Caco-2 (cell line): ENCODE measurements around the gene CD300H. TPM values are rescaled to one million over a fixed set of nuclear protein-coding genes. Genes with fewer than 3 reads are reported as not detected.

Experiments used
- BruUV-seq: library from RNA; stranded (reverse); fragments of 400-500 nt; replicated peaks from 2 replicates; lab custom pipeline; 2021; lab: Mats Ljungman, UMichigan
- CTCF ChIA-PET: fragments of 300-600 bp; sonication (Branson Sonifier 250); formaldehyde crosslinking; loops from one replicate; lab custom pipeline; 2022; ENCODE audit warnings: antibody characterized with exemption; lab: Charles Lee
- POLR2A ChIA-PET: fragments of 300-600 bp; sonication (Branson Sonifier 250); formaldehyde crosslinking; loops from one replicate; lab custom pipeline; 2022; ENCODE audit warnings: antibody characterized with exemption; lab: Charles Lee
- DNase-seq, 2 experiments: peaks; one replicate each; pipeline versions ENCODE4 v3.0.0 to v3.0.0-alpha.2; 2020 to 2022
- H3K27me3 ChIP-seq: replicated peaks from 2 replicates; pipeline ENCODE4 v1.6.0; 2011; ENCODE audit warnings: low read length; ENCODE audit not compliant: control insufficient read depth, insufficient read depth
- H3K36me3 ChIP-seq: 2 replicates; pipeline ENCODE4 v1.5.1; 2011; ENCODE audit warnings: low read length; ENCODE audit not compliant: control insufficient read depth, insufficient read depth
- H3K4me1 ChIP-seq: fragments of 250-450 bp; sonication (Bioruptor Pico); 2 replicates; pipeline ENCODE4 v1.5.1; 2020; ENCODE audit warnings: mild to moderate bottlenecking
- H3K4me3 ChIP-seq: 2 replicates; pipeline ENCODE4 v1.5.1; 2011; ENCODE audit warnings: low read depth, mild to moderate bottlenecking, control low read depth, low read length
- H3K9me3 ChIP-seq: fragments of 250-450 bp; sonication (Bioruptor Pico); 2 replicates; pipeline ENCODE4 v1.5.1; 2020; ENCODE audit warnings: mild to moderate bottlenecking, moderate library complexity
- H3K27ac Mint-ChIP-seq: one replicate; pipeline ENCODE4 v1.8.0; 2022; ENCODE audit warnings: mixed read lengths; ENCODE audit not compliant: unreplicated experiment
- H3K27me3 Mint-ChIP-seq: one replicate; pipeline ENCODE4 v1.8.0; 2022; ENCODE audit warnings: mixed read lengths; ENCODE audit not compliant: insufficient read depth, unreplicated experiment
- H3K36me3 Mint-ChIP-seq: one replicate; pipeline ENCODE4 v1.8.0; 2022; ENCODE audit warnings: mild to moderate bottlenecking, mixed read lengths; ENCODE audit not compliant: insufficient read depth, unreplicated experiment
- H3K4me1 Mint-ChIP-seq: one replicate; pipeline ENCODE4 v1.8.0; 2022; ENCODE audit warnings: low read depth, mixed read lengths; ENCODE audit not compliant: unreplicated experiment
- H3K4me3 Mint-ChIP-seq: one replicate; pipeline ENCODE4 v1.8.0; 2022; ENCODE audit warnings: mild to moderate bottlenecking, moderate library complexity, mixed read lengths; ENCODE audit not compliant: unreplicated experiment
- H3K9me3 Mint-ChIP-seq: one replicate; pipeline ENCODE4 v1.8.0; 2022; ENCODE audit warnings: mixed read lengths; ENCODE audit not compliant: unreplicated experiment
- CTCF ChIP-seq, 2 experiments: fragments of 200-600 bp in 1 of 2; IDR thresholded peaks; 1 replicate in 1 of 2; 2 replicates in 1 of 2; pipeline versions ENCODE4 v1.5.1 to v1.8.0; 2011 to 2022; ENCODE audit warnings: antibody characterized with exemption in 1 of 2, control low read depth in 1 of 2, inconsistent platforms in 1 of 2, low read depth in 1 of 2, low read length in 1 of 2, mild to moderate bottlenecking in 1 of 2, moderate library complexity in 1 of 2; ENCODE audit not compliant: insufficient read depth in 1 of 2, severe bottlenecking in 1 of 2, unreplicated experiment in 1 of 2
- intact Hi-C: fragments of 100-400 bp; cut with micrococcal nuclease; formaldehyde crosslinking; loops from one replicate; pipeline ENCODE4 v1.10.0; 2022; ENCODE audit not compliant: unreplicated experiment
- total RNA-seq: library from RNA; stranded (reverse); gene quantifications from 2 replicates; pipeline ENCODE4 v1.2.3, GENCODE V29; 2022

CD300H gene
- total RNA-seq, 1 experiment from 2014 or later, result not detected

GRCh38 chr17:74604200-74604599, 36.9 kb upstream of the CD300H start:
- H3K4me1 Mint-ChIP-seq, result no peaks in the 10 kb centered on the region
- no peaks in the 10 kb centered on the region for H3K9me3 ChIP-seq
- no peaks in the 10 kb centered on the region for H3K4me1 ChIP-seq
- H3K27me3 ChIP-seq, result peaks cover 1% of the 10 kb centered on the region; the same call in 1 of the 2 replicates
- no peaks in the 10 kb centered on the region for H3K9me3 Mint-ChIP-seq
- H3K4me3 ChIP-seq, result no peak overlapping the region
- H3K27ac Mint-ChIP-seq, result no peak overlapping the region
- no TSS peak for BruUV-seq
- ChIA-PET CTCF (no interaction called here), POLR2A (no interaction called here)
- H3K36me3 ChIP-seq, result no peaks in the 10 kb centered on the region
- no peaks in the 10 kb centered on the region for H3K36me3 Mint-ChIP-seq
- H3K4me3 Mint-ChIP-seq, result no peak overlapping the region
- intact Hi-C loops, result loop anchor here (5.0 to 10.0 kb wide), 2 partner anchors 109 to 227 kb away; no protein-coding TSS in a partner anchor
- peaks cover 39% of the 10 kb centered on the region for H3K27me3 Mint-ChIP-seq
- no peak for TF ChIP-seq CTCF (IDR thresholded peaks at IDR 0.05; ENCODE audit: insufficient read depth in 1 of 2, low read depth in 1 of 2, low read length in 1 of 2, severe bottlenecking in 1 of 2, unreplicated experiment in 1 of 2)
- DNase-seq, result no peak

GRCh38 chr17:74603746-74604145, 36.4 kb upstream of the CD300H start:
- Mint-ChIP-seq H3K36me3 (no peaks in the 10 kb centered on the region), H3K27me3 (peaks cover 41% of the 10 kb centered on the region), H3K27ac (no peak overlapping the region), H3K4me1 (no peaks in the 10 kb centered on the region), H3K9me3 (no peaks in the 10 kb centered on the region), H3K4me3 (no peak overlapping the region)
- DNase-seq, result no peak
- ChIA-PET CTCF (interaction anchor here (0.6 to 2.0 kb wide), 3 partner anchors 37 to 481 kb away, joined by 3 to 5 read pairs (median 3); no protein-coding TSS in a partner anchor), POLR2A (no interaction called here)
- Histone ChIP-seq H3K4me1 (no peaks in the 10 kb centered on the region), H3K36me3 (no peaks in the 10 kb centered on the region), H3K9me3 (no peaks in the 10 kb centered on the region), H3K27me3 (peaks cover 1% of the 10 kb centered on the region), H3K4me3 (no peak overlapping the region)
- intact Hi-C loops, result loop anchor here (5.0 to 10.0 kb wide), 2 partner anchors 109 to 226 kb away; no protein-coding TSS in a partner anchor
- no peak for TF ChIP-seq CTCF (IDR thresholded peaks at IDR 0.05; ENCODE audit: insufficient read depth in 1 of 2, low read depth in 1 of 2, low read length in 1 of 2, severe bottlenecking in 1 of 2, unreplicated experiment in 1 of 2)
- BruUV-seq, result no TSS peak

- Histone ChIP-seq H3K9me3 (no peaks in the 10 kb centered on the region), H3K27me3 (peaks cover 1% of the 10 kb centered on the region), H3K36me3 (no peaks in the 10 kb centered on the region), H3K4me3 (no peak overlapping the region), H3K4me1 (no peaks in the 10 kb centered on the region)
- no peak overlapping the region for H3K4me3 Mint-ChIP-seq
- no peaks in the 10 kb centered on the region for H3K36me3 Mint-ChIP-seq
- H3K27ac Mint-ChIP-seq, result no peak overlapping the region
- intact Hi-C loops, result loop anchor here (5.0 to 10.0 kb wide), 2 partner anchors 108 to 226 kb away; no protein-coding TSS in a partner anchor
- BruUV-seq, result no TSS peak
- no peak for TF ChIP-seq CTCF (IDR thresholded peaks at IDR 0.05; ENCODE audit: insufficient read depth in 1 of 2, low read depth in 1 of 2, low read length in 1 of 2, severe bottlenecking in 1 of 2, unreplicated experiment in 1 of 2)
- ChIA-PET CTCF (interaction anchor here (0.6 to 2.0 kb wide), 3 partner anchors 37 to 480 kb away, joined by 3 to 5 read pairs (median 3); no protein-coding TSS in a partner anchor), POLR2A (no interaction called here)
- H3K4me1 Mint-ChIP-seq, result no peaks in the 10 kb centered on the region
- H3K9me3 Mint-ChIP-seq, result no peaks in the 10 kb centered on the region
- no peak for DNase-seq
- peaks cover 45% of the 10 kb centered on the region for H3K27me3 Mint-ChIP-seq
These were observed 35.8 kb upstream of the CD300H start for GRCh38 chr17:74603037-74603635.
